SK-N-MC (cell line): ENCODE results near the gene CAPS.

Experiments
- EZH2 ChIP-seq: fragments of 200-600 bp; sonication (generic); IDR thresholded peaks from one replicate; pipeline ENCODE4 v1.6.1; 2017; ENCODE audit warnings: antibody characterized with exemption
- FOXP2 ChIP-seq: optimal IDR thresholded peaks from 2 replicates; pipeline ENCODE3; 2011; ENCODE audit warnings: mild to moderate bottlenecking, moderate library complexity; ENCODE audit not compliant: insufficient read depth; ENCODE audit errors: extremely low read length, control extremely low read depth
- POLR2AphosphoS5 ChIP-seq: IDR thresholded peaks from 2 replicates; pipeline ENCODE4 v1.6.1; 2012; ENCODE audit warnings: mild to moderate bottlenecking, low read depth, low read length, borderline replicate concordance

DNA sequence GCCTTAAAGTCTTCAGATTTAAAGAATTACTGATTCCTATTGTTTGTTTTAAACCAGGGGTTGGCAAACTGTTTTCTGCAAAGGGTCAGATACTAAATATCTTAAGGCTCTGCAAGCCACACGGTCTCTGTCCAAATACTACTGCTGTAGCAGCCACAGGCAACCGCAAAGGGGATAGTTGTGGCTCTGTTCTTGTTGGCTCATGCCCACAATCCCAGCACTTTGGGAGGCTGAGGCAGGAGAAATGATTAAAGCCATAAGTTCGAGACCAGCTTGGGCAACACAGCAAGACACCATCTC, 41.5 kb downstream of the CAPS start:
- TF ChIP-seq EZH2 (no peak), FOXP2 (no peak), POLR2AphosphoS5 (no peak)
